Measurements from ENCODE around the gene DDX21. TPM values are rescaled to one million over a fixed set of nuclear protein-coding genes. Genes with fewer than 3 reads are reported as not detected.
A peak's percentile ranks its signal among the peaks of the same experiment; 100 is the strongest.

DDX21 gene
- total and polyA plus RNA-seq, 2 of the 13 experiments (the other 11 are each of a cell fraction or from before 2014, with no cell fraction given), result 52.5 to 147 TPM

- peak; percentile 25; the same call in 1 of the 2 replicates for TF ChIP-seq ZNF710 (CRISPR knock-in tag; IDR thresholded peaks at IDR 0.05; ENCODE audit: borderline replicate concordance)
- TF ChIP-seq TP53 (CRISPR knock-in tag; conservative IDR thresholded peaks at IDR 0.05), result no peak
- TF ChIP-seq ZFP82 (CRISPR knock-in tag; IDR thresholded peaks at IDR 0.05; ENCODE audit: borderline replicate concordance), result peak; percentile 71; the same call in 1 of the 2 replicates
- TF ChIP-seq ESRRA (CRISPR knock-in tag; IDR thresholded peaks at IDR 0.05; ENCODE audit: low read depth), result 0 out of 2 replicates have a peak, but pooled peaks have one; percentile 39
- TF ChIP-seq TAF1 (CRISPR knock-in tag; IDR thresholded peaks at IDR 0.05), result peak; percentile 86
- peak; percentile 72 for TF ChIP-seq ZNF605 (CRISPR knock-in tag; IDR thresholded peaks at IDR 0.05)
- TF ChIP-seq ZNF124 (CRISPR knock-in tag; IDR thresholded peaks at IDR 0.05), result peak; percentile 81
- no peak for TF ChIP-seq CEBPZ (IDR thresholded peaks at IDR 0.05; ENCODE audit: low read length)
- TF ChIP-seq SALL1 (CRISPR knock-in tag; IDR thresholded peaks at IDR 0.05), result no peak; the same call in none of the 2 replicates
- TF ChIP-seq TMF1 (CRISPR knock-in tag; IDR thresholded peaks at IDR 0.05; ENCODE audit: low read depth), result 0 out of 2 replicates have a peak, but pooled peaks have one; percentile 23
- peak; percentile 54; the same call in 1 of the 2 replicates for TF ChIP-seq KLF6 (CRISPR knock-in tag; IDR thresholded peaks at IDR 0.05)
- peak; percentile 37; the same call in 1 of the 2 replicates for TF ChIP-seq ZNF770 (CRISPR knock-in tag; IDR thresholded peaks at IDR 0.05)
- no peak for TF ChIP-seq ZNF180 (CRISPR knock-in tag; IDR thresholded peaks at IDR 0.05; ENCODE audit: borderline replicate concordance, low read depth)
- TF ChIP-seq MEF2D (CRISPR knock-in tag; IDR thresholded peaks at IDR 0.05), result peak; percentile 55; the same call in 1 of the 2 replicates
- TF ChIP-seq ZNF101 (CRISPR knock-in tag; IDR thresholded peaks at IDR 0.05; ENCODE audit: borderline replicate concordance, low read depth), result 0 out of 2 replicates have a peak, but pooled peaks have one; percentile 60
- TF ChIP-seq YEATS2 (CRISPR knock-in tag; IDR thresholded peaks at IDR 0.05; ENCODE audit: borderline replicate concordance), result peak; percentile 92
- peak; percentile 19; the same call in 1 of the 2 replicates for TF ChIP-seq ZSCAN20 (CRISPR knock-in tag; IDR thresholded peaks at IDR 0.05; ENCODE audit: borderline replicate concordance)
These were observed at the start of gene DDX21 (continued) for GRCh38 chr10:68955832-68956532.

Data from HepG2 (cell line).